Epithelial cell of esophagus (primary cell): ENCODE data around the gene LAMP1.

Experiments used
- DNase-seq: peaks from one replicate; pipeline ENCODE4 v3.0.0; 2010; ENCODE audit warnings: low read depth
- H3K4me3 ChIP-seq: 2 replicates; pipeline ENCODE4 v1.5.1; 2011; ENCODE audit warnings: mild to moderate bottlenecking, low read length, control low read depth
- TF ChIP-seq, protein P1 (sequence below): IDR thresholded peaks from 2 replicates; pipeline ENCODE4 v1.5.1; 2011; ENCODE audit warnings: low read depth, mild to moderate bottlenecking, low read length, control low read depth, inconsistent platforms; ENCODE audit not compliant: insufficient read depth; ENCODE audit errors: missing control alignments

LAMP1 gene

GRCh38 chr13:113272031-113272430, 25.0 kb upstream of the LAMP1 start:
- TF ChIP-seq, protein P1, sequence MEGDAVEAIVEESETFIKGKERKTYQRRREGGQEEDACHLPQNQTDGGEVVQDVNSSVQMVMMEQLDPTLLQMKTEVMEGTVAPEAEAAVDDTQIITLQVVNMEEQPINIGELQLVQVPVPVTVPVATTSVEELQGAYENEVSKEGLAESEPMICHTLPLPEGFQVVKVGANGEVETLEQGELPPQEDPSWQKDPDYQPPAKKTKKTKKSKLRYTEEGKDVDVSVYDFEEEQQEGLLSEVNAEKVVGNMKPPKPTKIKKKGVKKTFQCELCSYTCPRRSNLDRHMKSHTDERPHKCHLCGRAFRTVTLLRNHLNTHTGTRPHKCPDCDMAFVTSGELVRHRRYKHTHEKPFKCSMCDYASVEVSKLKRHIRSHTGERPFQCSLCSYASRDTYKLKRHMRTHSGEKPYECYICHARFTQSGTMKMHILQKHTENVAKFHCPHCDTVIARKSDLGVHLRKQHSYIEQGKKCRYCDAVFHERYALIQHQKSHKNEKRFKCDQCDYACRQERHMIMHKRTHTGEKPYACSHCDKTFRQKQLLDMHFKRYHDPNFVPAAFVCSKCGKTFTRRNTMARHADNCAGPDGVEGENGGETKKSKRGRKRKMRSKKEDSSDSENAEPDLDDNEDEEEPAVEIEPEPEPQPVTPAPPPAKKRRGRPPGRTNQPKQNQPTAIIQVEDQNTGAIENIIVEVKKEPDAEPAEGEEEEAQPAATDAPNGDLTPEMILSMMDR: no peak
- DNase-seq: no peak
- no peak overlapping the region for H3K4me3 ChIP-seq

- DNase-seq: no peak
- TF ChIP-seq, protein P1: no peak
- H3K4me3 ChIP-seq: no peak overlapping the region
Observed at GRCh38 chr13:113272701-113273181, 24.3 kb upstream of the LAMP1 start.

- no peak for DNase-seq
- no peak overlapping the region for H3K4me3 ChIP-seq
- TF ChIP-seq, protein P1: no peak
Observed at GRCh38 chr13:113273321-113273720, 23.7 kb upstream of the LAMP1 start.

GRCh38 chr13:113273851-113274590, 23.0 kb upstream of the LAMP1 start:
- TF ChIP-seq, protein P1: no peak
- peak; percentile 87 for DNase-seq
- H3K4me3 ChIP-seq: no peak overlapping the region

- TF ChIP-seq, protein P1: no peak
- DNase-seq: no peak
- H3K4me3 ChIP-seq: no peak overlapping the region
Observed at GRCh38 chr13:113274721-113275120, 22.3 kb upstream of the LAMP1 start.

GRCh38 chr13:113275387-113275786, 21.7 kb upstream of the LAMP1 start:
- TF ChIP-seq, protein P1: peak; percentile 58
- no peak overlapping the region for H3K4me3 ChIP-seq
- DNase-seq: peak; percentile 66

GRCh38 chr13:113280126-113280525, 16.9 kb upstream of the LAMP1 start:
- DNase-seq: no peak
- TF ChIP-seq, protein P1: no peak
- no peak overlapping the region for H3K4me3 ChIP-seq
